Epithelial cell of esophagus (primary cell): ENCODE data around the gene DRG1.

Source experiments
- DNase-seq: peaks from one replicate; pipeline ENCODE4 v3.0.0; 2010; ENCODE audit warnings: low read depth
- H3K4me3 ChIP-seq: 2 replicates; pipeline ENCODE4 v1.5.1; 2011; ENCODE audit warnings: mild to moderate bottlenecking, low read length, control low read depth
- CTCF ChIP-seq: IDR thresholded peaks from 2 replicates; pipeline ENCODE4 v1.5.1; 2011; ENCODE audit warnings: low read depth, mild to moderate bottlenecking, low read length, control low read depth, inconsistent platforms; ENCODE audit not compliant: insufficient read depth; ENCODE audit errors: missing control alignments

The DRG1 gene

GRCh38 chr22:31440681-31441080 lies 41.3 kb downstream of the DRG1 start:
- H3K4me3 ChIP-seq = no peak overlapping the region
- TF ChIP-seq CTCF = no peak
- no peak for DNase-seq

GRCh38 chr22:31441652-31442051 lies 42.2 kb downstream of the DRG1 start:
- DNase-seq = no peak
- no peak overlapping the region for H3K4me3 ChIP-seq
- TF ChIP-seq CTCF = no peak

GRCh38 chr22:31442768-31443489 lies 43.5 kb downstream of the DRG1 start:
- no peak overlapping the region for H3K4me3 ChIP-seq
- TF ChIP-seq CTCF = no peak
- DNase-seq = no peak

GRCh38 chr22:31443516-31443915 lies 44.1 kb downstream of the DRG1 start:
- H3K4me3 ChIP-seq = no peak overlapping the region
- DNase-seq = no peak
- no peak for TF ChIP-seq CTCF

- H3K4me3 ChIP-seq = no peak overlapping the region
- TF ChIP-seq CTCF = no peak
- DNase-seq = no peak
Measured at GRCh38 chr22:31445642-31446041, 46.2 kb downstream of the DRG1 start.

- H3K4me3 ChIP-seq = no peak overlapping the region
- no peak for TF ChIP-seq CTCF
- DNase-seq = no peak
Measured at GRCh38 chr22:31446208-31446607, 46.8 kb downstream of the DRG1 start.

- TF ChIP-seq CTCF = no peak
- no peak overlapping the region for H3K4me3 ChIP-seq
- no peak for DNase-seq
Measured at GRCh38 chr22:31446767-31447166, 47.4 kb downstream of the DRG1 start.
